C4-2B (cell line): ENCODE data around the gene ANGPTL8.

Source experiments
- ZFX ChIP-seq: fragments of 450-650 bp; IDR thresholded peaks from 2 replicates; pipeline ENCODE4 v1.6.1; 2017
- TF ChIP-seq, protein P1 (sequence below): fragments of 450-650 bp; conservative IDR thresholded peaks from 2 replicates; pipeline ENCODE4 v1.5.1; 2017; ENCODE audit warnings: mild to moderate bottlenecking

DNA sequence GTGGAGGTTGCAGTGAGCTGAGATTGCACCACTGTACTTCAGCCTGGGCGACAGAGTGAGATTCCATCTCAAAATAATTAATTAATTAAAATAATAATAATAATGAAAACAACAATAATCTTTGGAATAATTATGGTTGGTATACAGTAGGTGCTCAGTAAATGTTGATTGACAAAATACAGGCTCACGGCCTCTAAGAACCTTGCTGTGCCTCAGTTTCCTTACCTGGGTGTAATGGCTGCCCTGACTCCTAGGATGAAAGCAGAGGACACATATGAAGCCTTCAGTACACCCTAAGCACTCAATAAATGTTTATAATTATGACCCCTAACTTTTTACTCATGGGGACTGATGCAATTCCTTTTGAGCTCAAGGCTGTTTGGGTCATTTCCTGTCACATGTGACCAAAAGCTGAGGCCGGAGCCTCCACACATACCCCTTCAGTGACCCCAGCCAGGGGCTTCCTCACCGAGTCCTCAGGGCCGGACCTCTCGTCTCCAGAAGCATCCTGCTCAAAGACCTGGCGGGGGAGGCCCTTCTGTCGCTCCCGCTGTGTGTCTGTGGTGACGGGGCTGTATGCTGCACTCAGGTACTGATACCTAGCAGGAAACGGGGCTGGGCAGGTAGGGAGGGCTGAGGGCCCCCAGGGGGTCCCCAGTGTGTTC lies 12.4 kb downstream of the ANGPTL8 start:
- TF ChIP-seq, protein P1, sequence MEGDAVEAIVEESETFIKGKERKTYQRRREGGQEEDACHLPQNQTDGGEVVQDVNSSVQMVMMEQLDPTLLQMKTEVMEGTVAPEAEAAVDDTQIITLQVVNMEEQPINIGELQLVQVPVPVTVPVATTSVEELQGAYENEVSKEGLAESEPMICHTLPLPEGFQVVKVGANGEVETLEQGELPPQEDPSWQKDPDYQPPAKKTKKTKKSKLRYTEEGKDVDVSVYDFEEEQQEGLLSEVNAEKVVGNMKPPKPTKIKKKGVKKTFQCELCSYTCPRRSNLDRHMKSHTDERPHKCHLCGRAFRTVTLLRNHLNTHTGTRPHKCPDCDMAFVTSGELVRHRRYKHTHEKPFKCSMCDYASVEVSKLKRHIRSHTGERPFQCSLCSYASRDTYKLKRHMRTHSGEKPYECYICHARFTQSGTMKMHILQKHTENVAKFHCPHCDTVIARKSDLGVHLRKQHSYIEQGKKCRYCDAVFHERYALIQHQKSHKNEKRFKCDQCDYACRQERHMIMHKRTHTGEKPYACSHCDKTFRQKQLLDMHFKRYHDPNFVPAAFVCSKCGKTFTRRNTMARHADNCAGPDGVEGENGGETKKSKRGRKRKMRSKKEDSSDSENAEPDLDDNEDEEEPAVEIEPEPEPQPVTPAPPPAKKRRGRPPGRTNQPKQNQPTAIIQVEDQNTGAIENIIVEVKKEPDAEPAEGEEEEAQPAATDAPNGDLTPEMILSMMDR, result no peak
- no peak for TF ChIP-seq ZFX
